HG02759 (cell line): ENCODE measurements around the gene SACS.
"Not testable (repeated sequence)": the region's sequence is repeated elsewhere in the genome, so short reads cannot be mapped to it uniquely, and the experiment has no call there.

ENCODE experiments used
- ATAC-seq: cut with Tn5 transposase; IDR thresholded peaks from one replicate; pipeline ENCODE4 v1.9.1; 2021; ENCODE audit warnings: mild to moderate bottlenecking, moderate library complexity; ENCODE audit not compliant: unreplicated experiment

Gene SACS

GRCh38 chr13:23414682-23415081 is 18.8 kb downstream of the SACS start:
- ATAC-seq: no peak

- no peak for ATAC-seq
Measured at GRCh38 chr13:23411706-23412105, 21.8 kb downstream of the SACS start.

- no peak for ATAC-seq
Measured at GRCh38 chr13:23411220-23411619, 22.3 kb downstream of the SACS start.

- no peak for ATAC-seq
Measured at GRCh38 chr13:23408026-23408425, 25.5 kb downstream of the SACS start.

GRCh38 chr13:23401156-23401555 is 32.3 kb downstream of the SACS start:
- not testable (repeated sequence) for ATAC-seq

- ATAC-seq: no peak
Measured at GRCh38 chr13:23399347-23399746, 34.2 kb downstream of the SACS start.

GRCh38 chr13:23394821-23395220 is 38.7 kb downstream of the SACS start:
- ATAC-seq: no peak

GRCh38 chr13:23392925-23393645 is 40.4 kb downstream of the SACS start:
- no peak for ATAC-seq

GRCh38 chr13:23392313-23392712 is 41.2 kb downstream of the SACS start:
- ATAC-seq: no peak

GRCh38 chr13:23391752-23392151 is 41.8 kb downstream of the SACS start:
- ATAC-seq: no peak

GRCh38 chr13:23386533-23386932 is 47.0 kb downstream of the SACS start:
- ATAC-seq: peak; percentile 53

- ATAC-seq: no peak
Measured at GRCh38 chr13:23385931-23386330, 47.6 kb downstream of the SACS start.

GRCh38 chr13:23384111-23384510 is 49.4 kb downstream of the SACS start:
- peak; percentile 93 for ATAC-seq

- no peak for ATAC-seq
Measured at GRCh38 chr13:23383151-23383550, 50.4 kb downstream of the SACS start.

- ATAC-seq: no peak
Measured at GRCh38 chr13:23381866-23382265, 51.6 kb downstream of the SACS start.

GRCh38 chr13:23380534-23380933 is 53.0 kb downstream of the SACS start:
- no peak for ATAC-seq

- peak; percentile 17 for ATAC-seq
Measured at GRCh38 chr13:23377983-23378632, 55.4 kb downstream of the SACS start.

- no peak for ATAC-seq
Measured at GRCh38 chr13:23377579-23377978, 55.9 kb downstream of the SACS start.

- ATAC-seq: peak; percentile 85
Measured at GRCh38 chr13:23375001-23375971, 58.2 kb downstream of the SACS start.

GRCh38 chr13:23372264-23372906 is 61.1 kb downstream of the SACS start:
- ATAC-seq: no peak

- no peak for ATAC-seq
Measured at GRCh38 chr13:23367907-23368306, 65.6 kb downstream of the SACS start.
